ENCODE results near the gene MT1X.

DNA sequence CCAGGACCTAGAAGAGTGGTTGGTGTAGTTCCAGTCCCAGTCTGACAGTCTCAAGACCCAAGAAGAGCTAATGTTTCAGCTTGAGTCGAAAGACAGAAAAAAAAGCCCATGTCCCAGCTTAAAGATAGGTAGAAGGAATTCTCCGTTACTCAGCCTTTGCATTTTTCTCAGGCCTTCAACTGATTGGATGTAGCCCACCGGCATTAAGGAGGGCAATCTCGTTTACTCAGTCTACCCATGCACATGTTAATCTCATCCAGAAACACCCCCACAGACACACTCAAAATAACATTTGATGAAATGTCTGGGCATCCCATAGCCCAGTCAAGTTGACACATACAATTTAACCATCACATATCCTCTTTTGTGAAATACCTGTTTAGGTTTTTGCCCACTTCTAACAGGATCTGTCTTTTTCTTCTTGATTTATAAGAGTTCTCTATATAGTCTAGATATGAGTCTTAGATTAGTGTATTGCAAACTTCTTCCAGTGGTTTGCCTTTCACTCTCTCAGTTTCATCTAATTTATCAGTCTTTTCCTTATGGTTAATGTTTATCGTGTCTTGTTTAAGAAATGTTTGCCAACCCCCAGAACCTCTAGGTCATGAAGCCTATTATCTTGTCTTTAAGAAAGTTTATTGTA, 40.1 kb downstream of the MT1X start:
- TF ChIP-seq ZNF607 (CRISPR knock-in tag; IDR thresholded peaks at IDR 0.05; ENCODE audit: borderline replicate concordance) (no peak), RBFOX2 (IDR thresholded peaks at IDR 0.05; ENCODE audit: low read depth, low read length) (no peak), RXRA (CRISPR knock-in tag; IDR thresholded peaks at IDR 0.05) (no peak), ZBTB43 (CRISPR knock-in tag; conservative IDR thresholded peaks at IDR 0.05) (no peak), EZH2 (conservative IDR thresholded peaks at IDR 0.05; ENCODE audit: low read depth, low read length) (no peak), MAFK (conservative IDR thresholded peaks at IDR 0.05 in 1 of 2, IDR thresholded peaks at IDR 0.05 in 1 of 2; ENCODE audit: low read length in 2 of 2) (no peak), ZMAT5 (CRISPR knock-in tag; IDR thresholded peaks at IDR 0.05; ENCODE audit: borderline replicate concordance, low read depth) (no peak), KLF16 (CRISPR knock-in tag; IDR thresholded peaks at IDR 0.05) (no peak)

All from HepG2 (cell line).